CD14-positive monocyte (primary cell): ENCODE measurements around the gene PACSIN2. TPM values are rescaled to one million over a fixed set of nuclear protein-coding genes. Genes with fewer than 3 reads are reported as not detected.

Experiments used
- DNase-seq, 3 donors: peaks; one replicate each; pipeline ENCODE4 v3.0.0-alpha.2; 2011 to 2022
- H2AFZ ChIP-seq: 2 replicates; pipeline ENCODE4 v1.6.0; 2012; ENCODE audit warnings: mild to moderate bottlenecking, low read depth, low read length, inconsistent platforms; ENCODE audit not compliant: insufficient read depth, poor library complexity, severe bottlenecking
- H3K27ac ChIP-seq, 2 donors: 1 replicate in 1 of 2; 2 replicates in 1 of 2; pipeline ENCODE4 v1.5.1; 2012 to 2013; ENCODE audit warnings: low read length in 2 of 2, control low read depth in 1 of 2, inconsistent platforms in 1 of 2, low read depth in 1 of 2, mild to moderate bottlenecking in 1 of 2
- H3K27me3 ChIP-seq, 2 donors: one replicate each; pipeline versions ENCODE4 v1.6.0 to v1.6.1; 2011 to 2013; ENCODE audit warnings: low read length in 2 of 2; ENCODE audit not compliant: control insufficient read depth in 2 of 2, insufficient read depth in 2 of 2
- H3K36me3 ChIP-seq, 2 donors: replicated peaks in 1 of 2; 1 replicate in 1 of 2; 2 replicates in 1 of 2; pipeline versions ENCODE4 v1.5.1 to v1.6.1; 2012 to 2013; ENCODE audit warnings: low read length in 2 of 2, control low read depth in 1 of 2, inconsistent platforms in 1 of 2, mild to moderate bottlenecking in 1 of 2; ENCODE audit not compliant: insufficient read depth in 2 of 2, control insufficient read depth in 1 of 2
- H3K4me1 ChIP-seq, 2 donors: 1 replicate in 1 of 2; 2 replicates in 1 of 2; pipeline versions ENCODE4 v1.5.1 to v1.6.1; 2012 to 2013; ENCODE audit warnings: low read length in 2 of 2, control low read depth in 1 of 2, inconsistent platforms in 1 of 2, mild to moderate bottlenecking in 1 of 2, moderate library complexity in 1 of 2; ENCODE audit not compliant: insufficient read depth in 2 of 2, control insufficient read depth in 1 of 2
- H3K4me2 ChIP-seq: replicated peaks from 2 replicates; pipeline ENCODE3; 2012; ENCODE audit warnings: low read length, moderate library complexity, mild to moderate bottlenecking; ENCODE audit not compliant: poor library complexity, severe bottlenecking; ENCODE audit errors: extremely low read depth
- H3K4me3 ChIP-seq, 3 experiments: fragments of 200-600 bp in 1 of 3; sonication (generic) in 1 of 3; replicated peaks in 1 of 3; 1 replicate in 2 of 3; 2 replicates in 1 of 3; pipeline ENCODE4 v1.5.1; 2011 to 2013; ENCODE audit warnings: low read length in 3 of 3, mild to moderate bottlenecking in 3 of 3, control low read depth in 2 of 3, low read depth in 2 of 3, inconsistent platforms in 1 of 3, moderate library complexity in 1 of 3
- H3K79me2 ChIP-seq: 2 replicates; pipeline ENCODE4 v1.6.0; 2012; ENCODE audit warnings: mild to moderate bottlenecking, control low read depth, inconsistent platforms, low read length, moderate library complexity; ENCODE audit not compliant: insufficient read depth
- H3K9ac ChIP-seq: 2 replicates; pipeline ENCODE4 v1.6.0; 2017; ENCODE audit warnings: low read length, mild to moderate bottlenecking; ENCODE audit not compliant: insufficient read depth, poor library complexity, severe bottlenecking
- H3K9me3 ChIP-seq, 2 donors: replicated peaks in 1 of 2; 1 replicate in 1 of 2; 2 replicates in 1 of 2; pipeline versions ENCODE4 v1.5.1 to v1.6.1; 2012 to 2013; ENCODE audit warnings: low read length in 2 of 2, control low read depth in 1 of 2; ENCODE audit not compliant: control insufficient read depth in 1 of 2, insufficient read depth in 1 of 2
- H4K20me1 ChIP-seq: 2 replicates; pipeline ENCODE4 v1.6.0; 2012; ENCODE audit warnings: mild to moderate bottlenecking, low read length, control low read depth, moderate library complexity; ENCODE audit not compliant: insufficient read depth
- H3K27ac Mint-ChIP-seq, 7 donors: one replicate each; pipeline ENCODE4 v1.8.0; 2020; ENCODE audit warnings: mild to moderate bottlenecking in 7 of 7, mixed read lengths in 7 of 7, moderate library complexity in 6 of 7, inconsistent platforms in 2 of 7
- H3K27me3 Mint-ChIP-seq, 3 donors: one replicate each; pipeline ENCODE4 v1.8.0; 2021 to 2022; ENCODE audit warnings: low read depth in 3 of 3, mild to moderate bottlenecking in 3 of 3, mixed read lengths in 3 of 3, moderate library complexity in 3 of 3, inconsistent platforms in 1 of 3
- H3K36me3 Mint-ChIP-seq, 2 donors: one replicate each; pipeline ENCODE4 v1.8.0; 2020; ENCODE audit warnings: mixed read lengths in 2 of 2, inconsistent platforms in 1 of 2, mild to moderate bottlenecking in 1 of 2
- H3K4me1 Mint-ChIP-seq: one replicate; pipeline ENCODE4 v1.8.0; 2020; ENCODE audit warnings: mild to moderate bottlenecking, mixed read lengths
- H3K4me3 Mint-ChIP-seq, 2 donors: one replicate each; pipeline ENCODE4 v1.8.0; 2020; ENCODE audit warnings: mild to moderate bottlenecking in 2 of 2, mixed read lengths in 2 of 2, moderate library complexity in 1 of 2
- H3K9me3 Mint-ChIP-seq, 7 donors: one replicate each; pipeline ENCODE4 v1.8.0; 2020 to 2022; ENCODE audit warnings: mixed read lengths in 7 of 7, mild to moderate bottlenecking in 6 of 7, moderate library complexity in 6 of 7, inconsistent platforms in 2 of 7
- CTCF ChIP-seq: fragments of 200-600 bp; IDR thresholded peaks from one replicate; pipeline ENCODE4 v1.8.0; 2022; ENCODE audit warnings: antibody characterized with exemption, mild to moderate bottlenecking
- WGBS: methylation state at CpG from one replicate; pipeline ENCODE4 v1.1.5; 2013; ENCODE audit warnings: missing lambda C conversion rate; ENCODE audit not compliant: insufficient coverage; 5-methylcytosine and 5-hydroxymethylcytosine counted together
- intact Hi-C, 2 donors: fragments of 100-400 bp; cut with micrococcal nuclease; formaldehyde crosslinking; loops; one replicate each; pipeline versions ENCODE4 v1.15.0 to v1.15.1; 2023
- polyA plus RNA-seq, 3 donors: library from polyadenylated mRNA; depleted of rRNA in 1 of 3; unstranded in 2 of 3; stranded (reverse) in 1 of 3; fragments of 300-500 nt in 2 of 3; fragments of >200 nt in 1 of 3; fragmentation: Illumina TruSeq in 2 of 3; gene quantifications; 1 replicate in 2 of 3; 2 replicates in 1 of 3; pipeline ENCODE4 v1.2.3, GENCODE V29; 2012 to 2021

PACSIN2 gene
- polyA plus RNA-seq, 3 donors, result 31.2 to 45.7 (median 40.2) TPM

- Histone ChIP-seq H4K20me1 (peaks cover 46% of the 10 kb centered on the region), H3K4me3 (no peak overlapping the region), H2AFZ (no peak overlapping the region), H3K9ac (no peak overlapping the region), H3K4me2 (no peak overlapping the region), H3K79me2 (peaks cover 86% of the 10 kb centered on the region), H3K27me3 (no peaks in the 10 kb centered on the region), H3K27ac (no peak overlapping the region), H3K9me3 (no peaks in the 10 kb centered on the region), H3K36me3 (peaks cover 36 to 71% of the 10 kb centered on the region in 2 donors), H3K4me1 (peaks cover 17 to 20% of the 10 kb centered on the region in 2 donors)
- Mint-ChIP-seq H3K9me3 (no peaks in the 10 kb centered on the region), H3K27ac (peak overlapping the region in 2 of 7 donors; percentile 61 to 79), H3K27me3 (peaks cover 0 to 4% (median 0%) of the 10 kb centered on the region in 3 donors), H3K4me3 (no peak overlapping the region), H3K4me1 (peaks cover 37% of the 10 kb centered on the region), H3K36me3 (peaks cover 72 to 88% of the 10 kb centered on the region in 2 donors)
- intact Hi-C loops, result no loop called here
- WGBS, result no CpG with 5 or more reads among the region's 6 CpGs
- no peak for TF ChIP-seq CTCF
- no peak for DNase-seq
Measured at GRCh38 chr22:42906605-42907348, 108.2 kb downstream of the PACSIN2 start.

- Histone ChIP-seq H3K27me3 (no peaks in the 10 kb centered on the region), H3K9ac (no peak overlapping the region), H3K79me2 (peaks cover 81% of the 10 kb centered on the region), H3K4me1 (peaks cover 9 to 13% of the 10 kb centered on the region in 2 donors), H3K4me2 (no peak overlapping the region), H4K20me1 (peaks cover 46% of the 10 kb centered on the region), H3K4me3 (no peak overlapping the region), H3K27ac (peak overlapping the region in 1 of 2 donors; percentile 29), H3K36me3 (peaks cover 36 to 81% of the 10 kb centered on the region in 2 donors), H2AFZ (no peak overlapping the region), H3K9me3 (no peaks in the 10 kb centered on the region)
- no peak for DNase-seq
- no peak for TF ChIP-seq CTCF
- H3K27me3 Mint-ChIP-seq, result peaks cover 0 to 4% (median 0%) of the 10 kb centered on the region in 3 donors
- no peak overlapping the region for H3K4me3 Mint-ChIP-seq
- WGBS, result 100% methylated on average over 5 of the region's 5 CpGs
- H3K36me3 Mint-ChIP-seq, result peaks cover 73 to 88% of the 10 kb centered on the region in 2 donors
- intact Hi-C loops, result no loop called here
- H3K9me3 Mint-ChIP-seq, result no peaks in the 10 kb centered on the region
- peak overlapping the region in 2 of 7 donors; percentile 40 to 51 for H3K27ac Mint-ChIP-seq
- peaks cover 31% of the 10 kb centered on the region for H3K4me1 Mint-ChIP-seq
Measured at GRCh38 chr22:42905702-42906183, 109.2 kb downstream of the PACSIN2 start.
